GM18867 (cell line): ENCODE results near the gene EI24.

Source experiments
- ATAC-seq: cut with Tn5 transposase; IDR thresholded peaks from one replicate; pipeline ENCODE4 v1.9.1; 2021; ENCODE audit warnings: mild to moderate bottlenecking, moderate library complexity; ENCODE audit not compliant: unreplicated experiment

The EI24 gene

GRCh38 chr11:125578783-125579182 is 9.5 kb downstream of the EI24 start:
- no peak for ATAC-seq

- no peak for ATAC-seq
These were observed 10.5 kb downstream of the EI24 start for GRCh38 chr11:125579811-125580210.

- ATAC-seq = no peak
These were observed 14.2 kb downstream of the EI24 start for GRCh38 chr11:125583496-125583895.

GRCh38 chr11:125585487-125585886 is 16.2 kb downstream of the EI24 start:
- ATAC-seq = no peak

- ATAC-seq = no peak
These were observed 17.3 kb downstream of the EI24 start for GRCh38 chr11:125586623-125587022.

- ATAC-seq = no peak
These were observed 18.2 kb downstream of the EI24 start for GRCh38 chr11:125587480-125587879.

- ATAC-seq = no peak
These were observed 19.2 kb downstream of the EI24 start for GRCh38 chr11:125588505-125588904.

- peak; percentile 17 for ATAC-seq
These were observed 22.5 kb downstream of the EI24 start for GRCh38 chr11:125591649-125592304.

- ATAC-seq = peak; percentile 96
These were observed 23.2 kb downstream of the EI24 start, which contains the start of gene STT3A for GRCh38 chr11:125592305-125593113. Gene STT3A (plus strand): TSS chr11:125592852. CDS start chr11:125595916, 3,064 bp downstream.

- peak; percentile 1 for ATAC-seq
These were observed 24.0 kb downstream of the EI24 start for GRCh38 chr11:125593114-125593820.

- no peak for ATAC-seq
These were observed 25.7 kb downstream of the EI24 start for GRCh38 chr11:125594958-125595357.

- ATAC-seq = no peak
These were observed 31.4 kb downstream of the EI24 start for GRCh38 chr11:125600663-125601062.

- no peak for ATAC-seq
These were observed 33.9 kb downstream of the EI24 start for GRCh38 chr11:125603207-125603606.

- ATAC-seq = no peak
These were observed 36.1 kb downstream of the EI24 start for GRCh38 chr11:125605417-125605816.

GRCh38 chr11:125609545-125609944 is 40.3 kb downstream of the EI24 start:
- no peak for ATAC-seq

- no peak for ATAC-seq
These were observed 49.1 kb downstream of the EI24 start for GRCh38 chr11:125618383-125618782.

- ATAC-seq = no peak
These were observed 52.7 kb downstream of the EI24 start for GRCh38 chr11:125621995-125622394.

- no peak for ATAC-seq
These were observed 53.8 kb downstream of the EI24 start for GRCh38 chr11:125623064-125623463.

- ATAC-seq = no peak
These were observed 55.5 kb downstream of the EI24 start, which contains the start of gene CHEK1 for GRCh38 chr11:125624756-125625213. Gene CHEK1 (plus strand): TSS chr11:125625163. CDS start chr11:125626769, 1,606 bp downstream.

- ATAC-seq = no peak
These were observed 56.0 kb downstream of the EI24 start for GRCh38 chr11:125625225-125625629.

GRCh38 chr11:125625630-125626287 is 56.5 kb downstream of the EI24 start:
- peak; percentile 87 for ATAC-seq
